OCI-LY7 (cell line): Measurements from ENCODE around the gene PTGER2.

ENCODE experiments used
- EZH2phosphoT487 ChIP-seq: fragments of 200-600 bp; sonication (generic); IDR thresholded peaks from 2 replicates; pipeline ENCODE4 v1.6.1; 2018; ENCODE audit warnings: low read depth, borderline replicate concordance, mild to moderate bottlenecking, mixed run types, antibody characterized with exemption, low read length, moderate library complexity, mixed read lengths
- TF ChIP-seq, protein P1 (sequence below): fragments of 200-600 bp; sonication (generic); conservative IDR thresholded peaks from 2 replicates; pipeline ENCODE4 v1.5.1; 2014; ENCODE audit warnings: mild to moderate bottlenecking, antibody characterized with exemption, low read length, moderate library complexity, mixed read lengths

- TF ChIP-seq, protein P1, sequence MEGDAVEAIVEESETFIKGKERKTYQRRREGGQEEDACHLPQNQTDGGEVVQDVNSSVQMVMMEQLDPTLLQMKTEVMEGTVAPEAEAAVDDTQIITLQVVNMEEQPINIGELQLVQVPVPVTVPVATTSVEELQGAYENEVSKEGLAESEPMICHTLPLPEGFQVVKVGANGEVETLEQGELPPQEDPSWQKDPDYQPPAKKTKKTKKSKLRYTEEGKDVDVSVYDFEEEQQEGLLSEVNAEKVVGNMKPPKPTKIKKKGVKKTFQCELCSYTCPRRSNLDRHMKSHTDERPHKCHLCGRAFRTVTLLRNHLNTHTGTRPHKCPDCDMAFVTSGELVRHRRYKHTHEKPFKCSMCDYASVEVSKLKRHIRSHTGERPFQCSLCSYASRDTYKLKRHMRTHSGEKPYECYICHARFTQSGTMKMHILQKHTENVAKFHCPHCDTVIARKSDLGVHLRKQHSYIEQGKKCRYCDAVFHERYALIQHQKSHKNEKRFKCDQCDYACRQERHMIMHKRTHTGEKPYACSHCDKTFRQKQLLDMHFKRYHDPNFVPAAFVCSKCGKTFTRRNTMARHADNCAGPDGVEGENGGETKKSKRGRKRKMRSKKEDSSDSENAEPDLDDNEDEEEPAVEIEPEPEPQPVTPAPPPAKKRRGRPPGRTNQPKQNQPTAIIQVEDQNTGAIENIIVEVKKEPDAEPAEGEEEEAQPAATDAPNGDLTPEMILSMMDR: no peak
- no peak for TF ChIP-seq EZH2phosphoT487
Measured at GRCh38 chr14:52314595-52315354, 663 bp downstream of the PTGER2 start.
